H9 (cell line): Measurements from ENCODE around the gene NPTN. TPM values are rescaled to one million over a fixed set of nuclear protein-coding genes. Genes with fewer than 3 reads are reported as not detected.

ENCODE experiments used
- DNase-seq: peaks from one replicate; pipeline ENCODE4 v3.0.0-alpha.2; 2017
- H2AFZ ChIP-seq: one replicate; pipeline ENCODE4 v1.6.1; 2013; ENCODE audit warnings: mild to moderate bottlenecking, low read length, control low read depth, moderate library complexity
- H2AK5ac ChIP-seq: 2 replicates; pipeline ENCODE4 v1.6.1; 2013; ENCODE audit warnings: low read length, control low read depth, mixed read lengths; ENCODE audit not compliant: insufficient read length
- H2BK120ac ChIP-seq: one replicate; pipeline ENCODE4 v1.6.1; 2013; ENCODE audit warnings: low read depth, mild to moderate bottlenecking, low read length, control low read depth, inconsistent platforms; ENCODE audit not compliant: poor library complexity, severe bottlenecking
- H2BK12ac ChIP-seq: 2 replicates; pipeline ENCODE4 v1.6.1; 2013; ENCODE audit warnings: low read length, control low read depth, mixed read lengths, low read depth; ENCODE audit not compliant: insufficient read length
- H2BK15ac ChIP-seq: 2 replicates; pipeline ENCODE4 v1.6.1; 2013; ENCODE audit warnings: low read depth, low read length, control low read depth
- H2BK20ac ChIP-seq: one replicate; pipeline ENCODE4 v1.6.1; 2013; ENCODE audit warnings: low read depth, mild to moderate bottlenecking, low read length, control low read depth, inconsistent platforms; ENCODE audit not compliant: poor library complexity, severe bottlenecking
- H2BK5ac ChIP-seq: 2 replicates; pipeline ENCODE4 v1.6.1; 2013; ENCODE audit warnings: low read length, control low read depth, mixed read lengths; ENCODE audit not compliant: insufficient read length
- H3K14ac ChIP-seq: 2 replicates; pipeline ENCODE4 v1.6.1; 2013; ENCODE audit warnings: low read length, control low read depth; ENCODE audit not compliant: insufficient read depth
- H3K18ac ChIP-seq: 2 replicates; pipeline ENCODE4 v1.6.1; 2013; ENCODE audit warnings: low read depth, mild to moderate bottlenecking, mixed read lengths, low read length, control low read depth; ENCODE audit not compliant: insufficient read length
- H3K23ac ChIP-seq: 2 replicates; pipeline ENCODE4 v1.6.1; 2013; ENCODE audit warnings: low read length, control low read depth, mixed read lengths, low read depth; ENCODE audit not compliant: insufficient read length
- H3K23me2 ChIP-seq: 2 replicates; pipeline ENCODE4 v1.6.1; 2013; ENCODE audit warnings: low read depth, mild to moderate bottlenecking, mixed read lengths, low read length, control low read depth; ENCODE audit not compliant: insufficient read length, poor library complexity, severe bottlenecking
- H3K27ac ChIP-seq: 2 replicates; pipeline ENCODE4 v1.5.1; 2013; ENCODE audit warnings: low read length, control low read depth, mixed read lengths, low read depth; ENCODE audit not compliant: insufficient read length
- H3K27me3 ChIP-seq: 2 replicates; pipeline ENCODE4 v1.6.1; 2013; ENCODE audit warnings: low read length, control low read depth, inconsistent platforms; ENCODE audit not compliant: insufficient read depth
- H3K4ac ChIP-seq: 2 replicates; pipeline ENCODE4 v1.6.1; 2013; ENCODE audit warnings: low read depth, mild to moderate bottlenecking, control low read depth, inconsistent platforms, low read length, moderate library complexity
- H3K4me1 ChIP-seq: 2 replicates; pipeline ENCODE4 v1.6.1; 2013; ENCODE audit warnings: low read length, control low read depth, inconsistent platforms; ENCODE audit not compliant: insufficient read depth
- H3K4me2 ChIP-seq: 2 replicates; pipeline ENCODE4 v1.6.1; 2013; ENCODE audit warnings: low read length, control low read depth, mixed read lengths; ENCODE audit not compliant: insufficient read length, insufficient read depth
- H3K56ac ChIP-seq: 2 replicates; pipeline ENCODE4 v1.6.1; 2013; ENCODE audit warnings: low read depth, mild to moderate bottlenecking, mixed read lengths, low read length, control low read depth; ENCODE audit not compliant: insufficient read length
- H3K79me1 ChIP-seq: 2 replicates; pipeline ENCODE4 v1.6.1; 2013; ENCODE audit warnings: low read depth, mild to moderate bottlenecking, moderate library complexity, low read length, control low read depth, inconsistent platforms; ENCODE audit not compliant: insufficient read depth, poor library complexity, severe bottlenecking
- H3K79me2 ChIP-seq: 2 replicates; pipeline ENCODE4 v1.6.1; 2013; ENCODE audit warnings: low read length, control low read depth, inconsistent platforms; ENCODE audit not compliant: insufficient read depth
- H3K9ac ChIP-seq: 2 replicates; pipeline ENCODE4 v1.6.1; 2013; ENCODE audit warnings: low read length, control low read depth, mixed read lengths; ENCODE audit not compliant: insufficient read length; ENCODE audit errors: extremely low read depth
- H3K9me3 ChIP-seq: one replicate; pipeline ENCODE4 v1.6.1; 2013; ENCODE audit warnings: low read depth, low read length, inconsistent platforms; ENCODE audit not compliant: control insufficient read depth
- H3T11ph ChIP-seq: one replicate; pipeline ENCODE4 v1.6.1; 2013; ENCODE audit warnings: mild to moderate bottlenecking, low read length, control low read depth, inconsistent platforms
- H4K20me1 ChIP-seq: one replicate; pipeline ENCODE4 v1.6.1; 2013; ENCODE audit not compliant: control insufficient read depth, insufficient read length, insufficient read depth
- H4K5ac ChIP-seq: 2 replicates; pipeline ENCODE4 v1.6.1; 2013; ENCODE audit warnings: low read depth, mild to moderate bottlenecking, mixed read lengths, low read length, control low read depth; ENCODE audit not compliant: insufficient read length
- H4K8ac ChIP-seq: replicated peaks from 2 replicates; pipeline ENCODE4 v1.6.1; 2013; ENCODE audit warnings: low read length, control low read depth, mixed read lengths, low read depth; ENCODE audit not compliant: insufficient read length
- H4K91ac ChIP-seq: 2 replicates; pipeline ENCODE4 v1.6.1; 2013; ENCODE audit warnings: low read depth, mild to moderate bottlenecking, moderate library complexity, mixed read lengths, low read length, control low read depth; ENCODE audit not compliant: insufficient read length
- H3K27ac Mint-ChIP-seq, 3 experiments: 2 replicates in 2 of 3; 3 replicates in 1 of 3; pipeline ENCODE4 v1.8.0; 2020 to 2021; ENCODE audit warnings: mixed read lengths in 3 of 3, mild to moderate bottlenecking in 1 of 3, moderate library complexity in 1 of 3
- H3K27me3 Mint-ChIP-seq: 2 replicates; pipeline ENCODE4 v1.8.0; 2021; ENCODE audit warnings: low read depth, mild to moderate bottlenecking, moderate library complexity, mixed read lengths
- H3K36me3 Mint-ChIP-seq, 3 experiments: 2 replicates in 2 of 3; 3 replicates in 1 of 3; pipeline ENCODE4 v1.8.0; 2020 to 2021; ENCODE audit warnings: low read depth in 3 of 3, mixed read lengths in 3 of 3; ENCODE audit not compliant: insufficient read depth in 1 of 3
- H3K4me1 Mint-ChIP-seq, 2 experiments: 2 replicates each; pipeline ENCODE4 v1.8.0; 2020; ENCODE audit warnings: mixed read lengths in 2 of 2
- H3K4me3 Mint-ChIP-seq, 2 experiments: 2 replicates in 1 of 2; 3 replicates in 1 of 2; pipeline ENCODE4 v1.8.0; 2020 to 2021; ENCODE audit warnings: mild to moderate bottlenecking in 2 of 2, mixed read lengths in 2 of 2, moderate library complexity in 1 of 2
- H3K9me3 Mint-ChIP-seq, 2 experiments: 2 replicates in 1 of 2; 3 replicates in 1 of 2; pipeline ENCODE4 v1.8.0; 2020; ENCODE audit warnings: mild to moderate bottlenecking in 2 of 2, mixed read lengths in 2 of 2, moderate library complexity in 1 of 2
- CTCF ChIP-seq: fragments of 200-600 bp; sonication (generic); conservative IDR thresholded peaks from 3 replicates; pipeline ENCODE4 v1.8.0; 2021; ENCODE audit warnings: antibody characterized with exemption, mild to moderate bottlenecking
- WGBS: extraction: QIAGEN DNeasy Blood & Tissue Kit; methylation state at CpG from one replicate; pipeline ENCODE4 v1.1.7; 2013; ENCODE audit warnings: missing lambda C conversion rate, low lambda C conversion rate, mixed read lengths; ENCODE audit not compliant: insufficient read length; ENCODE audit errors: extremely low coverage; 5-methylcytosine and 5-hydroxymethylcytosine counted together
- total RNA-seq: library from RNA; stranded (reverse); gene quantifications from 2 replicates; pipeline ENCODE4 v1.2.1, GENCODE V29; 2021

The NPTN gene
- total RNA-seq, 1 experiment from 2014 or later = 89.1 TPM

DNA sequence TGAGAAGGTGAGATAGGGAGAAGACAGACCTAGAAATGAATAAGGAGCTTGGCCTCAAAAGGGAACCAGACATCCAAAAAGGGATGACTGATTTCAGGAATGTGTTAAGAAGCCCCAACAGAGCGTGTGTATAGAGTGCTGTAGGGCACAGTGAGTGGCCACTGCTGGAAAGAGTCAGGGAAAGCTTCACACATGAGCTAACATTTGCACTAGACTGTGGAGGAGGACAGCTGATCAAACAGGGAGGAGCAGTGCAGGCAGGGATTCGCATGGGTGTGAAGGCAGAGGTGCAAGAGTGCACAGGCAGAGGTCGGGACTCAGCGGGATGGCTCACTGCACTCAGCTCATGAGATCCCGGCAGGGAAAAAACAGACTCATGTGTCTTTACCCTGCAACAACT lies 61.8 kb downstream of the NPTN start:
- H3K4me3 Mint-ChIP-seq = no peak overlapping the region
- no peaks in the 10 kb centered on the region for H3K4me1 Mint-ChIP-seq

More for the DNA sequence above, 61.8 kb downstream of the NPTN start:
- Histone ChIP-seq H3K27me3 (no peaks in the 10 kb centered on the region), H3K23me2 (no peaks in the 10 kb centered on the region), H3K23ac (no peak overlapping the region), H2BK120ac (no peak overlapping the region), H2BK15ac (no peak overlapping the region), H3K79me1 (no peaks in the 10 kb centered on the region), H3T11ph (no peak overlapping the region), H2BK5ac (no peak overlapping the region), H2AK5ac (no peak overlapping the region), H2BK20ac (no peak overlapping the region), H4K8ac (no peak overlapping the region), H3K9ac (no peak overlapping the region), H3K4me1 (no peaks in the 10 kb centered on the region), H3K14ac (no peak overlapping the region), H2BK12ac (no peak overlapping the region), H3K4ac (no peak overlapping the region), H3K56ac (no peak overlapping the region), H3K4me2 (no peak overlapping the region), H3K79me2 (no peaks in the 10 kb centered on the region; the same call in 1 of the 2 replicates), H3K18ac (no peak overlapping the region), H3K9me3 (no peaks in the 10 kb centered on the region), H4K5ac (no peak overlapping the region), H2AFZ (no peak overlapping the region), H4K20me1 (no peaks in the 10 kb centered on the region), H3K27ac (no peak overlapping the region), H4K91ac (no peak overlapping the region)
- TF ChIP-seq CTCF = no peak
- no peaks in the 10 kb centered on the region for H3K27me3 Mint-ChIP-seq
- H3K9me3 Mint-ChIP-seq = no peaks in the 10 kb centered on the region
- peaks cover 11 to 86% (median 57%) of the 10 kb centered on the region in 3 experiments; a peak in 6 of 7 replicates for H3K36me3 Mint-ChIP-seq
- H3K27ac Mint-ChIP-seq = peak overlapping the region in 2 of 3 experiments; percentile 12 to 69; a peak in 1 of 7 replicates
- no peak for DNase-seq
- no CpG with 5 or more reads among the region's 5 CpGs for WGBS
